Panc1 (cell line): ENCODE results near the gene FOXI2. TPM values are rescaled to one million over a fixed set of nuclear protein-coding genes. Genes with fewer than 3 reads are reported as not detected.

Source experiments
- ATAC-seq: fragments of 200-7000 bp; cut with Tn5 transposase; 2 replicates; pipeline ENCODE4 v1.9.1; 2020; ENCODE audit warnings: mild to moderate bottlenecking, moderate library complexity
- Bru-seq: library from RNA; stranded (reverse); fragments of 400-500 nt; gene quantifications from one replicate; lab custom pipeline; 2021; lab: Mats Ljungman, UMichigan
- BruChase-seq, 2 experiments: library from RNA; stranded (reverse); fragments of 400-500 nt; gene quantifications; one replicate each; lab custom pipeline; 2021; lab: Mats Ljungman, UMichigan
- BruUV-seq: library from RNA; stranded (reverse); fragments of 400-500 nt; replicated peaks from 2 replicates; lab custom pipeline; 2021; lab: Mats Ljungman, UMichigan
- CTCF ChIA-PET: fragments of 300-600 bp; sonication (Branson Sonifier 250); formaldehyde crosslinking; loops from one replicate; lab custom pipeline; 2022; ENCODE audit warnings: antibody characterized with exemption; lab: Charles Lee
- POLR2A ChIA-PET: fragments of 300-600 bp; sonication (Branson Sonifier 250); formaldehyde crosslinking; loops from one replicate; lab custom pipeline; 2022; ENCODE audit warnings: antibody characterized with exemption; lab: Charles Lee
- DNase-seq: peaks from one replicate; pipeline ENCODE4 v3.0.0-alpha.2; 2010; ENCODE audit warnings: low read depth, low spot score
- H3K27ac ChIP-seq: 2 replicates; pipeline ENCODE4 v1.5.1; 2011; ENCODE audit warnings: mild to moderate bottlenecking, low read length, inconsistent platforms
- H3K27me3 ChIP-seq: fragments of 200-500 bp; sonication (Bioruptor generic); 2 replicates; pipeline ENCODE4 v1.6.0; 2014; ENCODE audit warnings: low read length, inconsistent platforms; ENCODE audit not compliant: control insufficient read depth, insufficient read depth
- H3K36me3 ChIP-seq: fragments of 200-500 bp; sonication (Bioruptor generic); 2 replicates; pipeline ENCODE4 v1.5.1; 2014; ENCODE audit warnings: inconsistent platforms, mild to moderate bottlenecking, low read length, moderate library complexity; ENCODE audit not compliant: control insufficient read depth, insufficient read depth
- H3K4me1 ChIP-seq: 2 replicates; pipeline ENCODE4 v1.5.1; 2011; ENCODE audit warnings: inconsistent platforms, mild to moderate bottlenecking, low read length, moderate library complexity; ENCODE audit not compliant: control insufficient read depth, insufficient read depth
- H3K4me3 ChIP-seq, 2 experiments: 2 replicates each; pipeline ENCODE4 v1.5.1; 2011 to 2012; ENCODE audit warnings: low read depth in 2 of 2, low read length in 2 of 2, mild to moderate bottlenecking in 2 of 2, inconsistent platforms in 1 of 2, moderate library complexity in 1 of 2
- H3K9me3 ChIP-seq: fragments of 200-500 bp; sonication (Bioruptor generic); 2 replicates; pipeline ENCODE4 v1.5.1; 2014; ENCODE audit warnings: low read depth, mild to moderate bottlenecking, inconsistent platforms, low read length, moderate library complexity; ENCODE audit not compliant: control insufficient read depth, insufficient read depth
- CTCF ChIP-seq: fragments of 450-650 bp; IDR thresholded peaks from 2 replicates; pipeline ENCODE4 v1.5.1; 2017; ENCODE audit warnings: mild to moderate bottlenecking
- POLR2AphosphoS5 ChIP-seq: IDR thresholded peaks from 2 replicates; pipeline ENCODE4 v1.6.1; 2012; ENCODE audit warnings: mild to moderate bottlenecking, low read depth, low read length, moderate library complexity
- REST ChIP-seq, 2 experiments: IDR thresholded peaks; 2 replicates each; pipeline ENCODE4 v1.6.1; 2011 to 2012; ENCODE audit warnings: low read depth in 2 of 2, control low read depth in 1 of 2, low read length in 1 of 2, mild to moderate bottlenecking in 1 of 2, moderate library complexity in 1 of 2; ENCODE audit not compliant: insufficient read depth in 1 of 2
- SIN3A ChIP-seq: IDR thresholded peaks from 2 replicates; pipeline ENCODE4 v1.6.1; 2012; ENCODE audit warnings: low read depth, mild to moderate bottlenecking, low read length, moderate library complexity, borderline replicate concordance; ENCODE audit not compliant: insufficient read depth
- TCF7L2 ChIP-seq: IDR thresholded peaks from 2 replicates; pipeline ENCODE4 v1.6.1; 2011; ENCODE audit warnings: mild to moderate bottlenecking, low read depth, low read length, inconsistent platforms
- in situ Hi-C: cut with HindIII; loops from 2 replicates; pipeline ENCODE4 v1.10.0; 2016; ENCODE audit warnings: low sequenced_read_pairs, low pct_unique_long_range_greater_than_20kb
- intact Hi-C: fragments of 100-400 bp; cut with micrococcal nuclease; formaldehyde crosslinking; loops from one replicate; pipeline ENCODE4 v1.10.0; 2022; ENCODE audit not compliant: unreplicated experiment
- long read RNA-seq: library from polyadenylated mRNA; unstranded; transcript quantifications from one replicate; pipeline ENCODE4 v2.0.0, GENCODE V29; 2021; ENCODE audit not compliant: unreplicated experiment
- polyA plus RNA-seq: library from polyadenylated mRNA; unstranded; fragments of >200 nt; gene quantifications from one replicate; pipeline ENCODE4 v1.2.1, GENCODE V29; 2012; ENCODE audit warnings: missing spikeins; ENCODE audit not compliant: insufficient read length
- total RNA-seq: library from RNA; stranded (reverse); gene quantifications from one replicate; pipeline ENCODE4 v1.2.1, GENCODE V29; 2021; ENCODE audit not compliant: unreplicated experiment

FOXI2 gene
- total RNA-seq (not detected), Bru-seq, nascent RNA (not detected), BruChase-seq, experiment 1, labeled RNA remaining after a 2-hour chase (not detected), BruChase-seq, experiment 2, labeled RNA remaining after a 6-hour chase (not detected)
- polyA plus RNA-seq: not detected
- long read RNA-seq: 0 reads

- POLR2A ChIA-PET: no interaction called here
- Histone ChIP-seq H3K36me3 (no peaks in the 10 kb centered on the region), H3K4me1 (no peaks in the 10 kb centered on the region), H3K27me3 (peaks cover 6% of the 10 kb centered on the region; the same call in 1 of the 2 replicates), H3K9me3 (no peaks in the 10 kb centered on the region), H3K27ac (no peak within 1 kb of the TSS), H3K4me3 (no peak within 1 kb of the TSS)
- intact Hi-C loops (no loop called here), in situ Hi-C loops (no loop called here)
- no peak for DNase-seq
- no peak for ATAC-seq
- no TSS peak for BruUV-seq
- CTCF ChIA-PET: no interaction called here
- TF ChIP-seq SIN3A (no peak), REST (IDR thresholded peaks at IDR 0.05; ENCODE audit: insufficient read depth in 1 of 2, low read depth in 2 of 2, low read length in 1 of 2) (no peak)
These were observed at the start of gene FOXI2 for GRCh38 chr10:127736915-127737562. TSS of gene FOXI2 (plus strand) at chr10:127737185. CDS start at chr10:127737274, 89 bp downstream.

GRCh38 chr10:127687548-127687947, 49.4 kb upstream of the FOXI2 start:
- DNase-seq: no peak
- Histone ChIP-seq H3K4me3 (no peak overlapping the region), H3K27ac (no peak overlapping the region), H3K4me1 (no peaks in the 10 kb centered on the region), H3K36me3 (no peaks in the 10 kb centered on the region), H3K9me3 (no peaks in the 10 kb centered on the region), H3K27me3 (peaks cover 26% of the 10 kb centered on the region)
- BruUV-seq: no TSS peak
- ChIA-PET POLR2A (no interaction called here), CTCF (no interaction called here)
- intact Hi-C loops: no loop called here
- TF ChIP-seq REST (IDR thresholded peaks at IDR 0.05; ENCODE audit: insufficient read depth in 1 of 2, low read depth in 2 of 2, low read length in 1 of 2) (no peak), SIN3A (no peak), POLR2AphosphoS5 (no peak), TCF7L2 (no peak), CTCF (no peak)
- in situ Hi-C loops: no loop called here
- ATAC-seq: no peak
